SH-SY5Y (cell line): ENCODE measurements around the gene DNAI4.

Source experiments
- GATA2 ChIP-seq: IDR thresholded peaks from 2 replicates; pipeline ENCODE4 v1.6.1; 2011; ENCODE audit warnings: mild to moderate bottlenecking, low read depth, low read length
- GATA3 ChIP-seq: IDR thresholded peaks from 2 replicates; pipeline ENCODE4 v1.6.1; 2011; ENCODE audit warnings: low read depth, mild to moderate bottlenecking, low read length, moderate library complexity

DNA sequence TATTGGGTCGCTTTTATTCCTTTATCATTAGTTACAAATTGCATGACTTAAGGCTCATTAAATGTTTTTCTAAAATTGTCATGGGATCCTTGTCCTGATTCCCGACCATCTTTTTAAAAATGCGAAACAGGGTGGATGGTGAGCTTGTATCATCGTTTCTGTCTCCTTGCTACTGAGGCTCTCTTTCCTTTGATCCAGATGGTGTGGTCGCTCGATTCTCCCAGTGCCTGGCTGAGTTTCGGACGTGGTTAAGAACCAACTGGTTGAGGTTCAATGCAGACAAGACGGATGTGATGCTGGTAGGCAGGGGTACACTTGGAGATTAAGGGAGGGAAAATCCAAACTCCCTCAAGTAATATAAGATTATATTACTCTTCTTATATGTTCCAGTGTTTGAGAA lies 1.3 kb upstream of the DNAI4 start:
- TF ChIP-seq GATA2 (no peak), GATA3 (no peak)
